ENCODE results near the gene PRUNE2.
"Not testable (repeated sequence)": the region's sequence is repeated elsewhere in the genome, so short reads cannot be mapped to it uniquely, and the experiment has no call there.

The PRUNE2 gene

GRCh38 chr9:76684213-76684612, 221.7 kb downstream of the PRUNE2 start:
- no peaks in the 10 kb centered on the region for H3K36me3 ChIP-seq (ENCODE audit: insufficient read depth, low read length)
- H3K27ac ChIP-seq: no peak overlapping the region
- no peak overlapping the region for H3K9ac ChIP-seq (ENCODE audit: insufficient read length)
- H3K9me3 ChIP-seq (ENCODE audit: low read depth, low read length): no peaks in the 10 kb centered on the region
- TF ChIP-seq EZH2 (IDR thresholded peaks at IDR 0.05) (no peak), FOXP2 (optimal IDR thresholded peaks at IDR 0.05; ENCODE audit: control extremely low read depth, extremely low read length, insufficient read depth) (no peak), POLR2AphosphoS5 (IDR thresholded peaks at IDR 0.05; ENCODE audit: borderline replicate concordance, low read depth, low read length) (no peak)
- DNase-seq (ENCODE audit: low read depth, low spot score): no peak
- H3K4me3 ChIP-seq: no peak overlapping the region

GRCh38 chr9:76681556-76681955, 224.4 kb downstream of the PRUNE2 start:
- Histone ChIP-seq H3K27ac (no peak overlapping the region), H3K9ac (ENCODE audit: insufficient read length) (no peak overlapping the region), H3K9me3 (ENCODE audit: low read depth, low read length) (no peaks in the 10 kb centered on the region), H3K4me3 (no peak overlapping the region), H3K36me3 (ENCODE audit: insufficient read depth, low read length) (no peaks in the 10 kb centered on the region)
- no peak for TF ChIP-seq EZH2 (IDR thresholded peaks at IDR 0.05)
- TF ChIP-seq FOXP2 (optimal IDR thresholded peaks at IDR 0.05; ENCODE audit: control extremely low read depth, extremely low read length, insufficient read depth): no peak
- no peak for TF ChIP-seq POLR2AphosphoS5 (IDR thresholded peaks at IDR 0.05; ENCODE audit: borderline replicate concordance, low read depth, low read length)
- no peak for DNase-seq (ENCODE audit: low read depth, low spot score)

- Histone ChIP-seq H3K9ac (ENCODE audit: insufficient read length) (no peak overlapping the region), H3K27ac (no peak overlapping the region), H3K9me3 (ENCODE audit: low read depth, low read length) (no peaks in the 10 kb centered on the region), H3K4me3 (no peak overlapping the region), H3K36me3 (ENCODE audit: insufficient read depth, low read length) (no peaks in the 10 kb centered on the region)
- no peak for TF ChIP-seq FOXP2 (optimal IDR thresholded peaks at IDR 0.05; ENCODE audit: control extremely low read depth, extremely low read length, insufficient read depth)
- TF ChIP-seq EZH2 (IDR thresholded peaks at IDR 0.05): no peak
- TF ChIP-seq POLR2AphosphoS5 (IDR thresholded peaks at IDR 0.05; ENCODE audit: borderline replicate concordance, low read depth, low read length): no peak
- DNase-seq (ENCODE audit: low read depth, low spot score): no peak
These were observed 225.0 kb downstream of the PRUNE2 start for GRCh38 chr9:76680716-76681425.

- no peak overlapping the region for H3K27ac ChIP-seq
These were observed 228.3 kb downstream of the PRUNE2 start for GRCh38 chr9:76677481-76678055.

GRCh38 chr9:76676857-76677256, 229.1 kb downstream of the PRUNE2 start:
- no peak overlapping the region for H3K4me3 ChIP-seq
- no peak overlapping the region for H3K9ac ChIP-seq (ENCODE audit: insufficient read length)
- H3K9me3 ChIP-seq (ENCODE audit: low read depth, low read length): no peaks in the 10 kb centered on the region
- no peak for TF ChIP-seq FOXP2 (optimal IDR thresholded peaks at IDR 0.05; ENCODE audit: control extremely low read depth, extremely low read length, insufficient read depth)
- no peak for TF ChIP-seq EZH2 (IDR thresholded peaks at IDR 0.05)
- TF ChIP-seq POLR2AphosphoS5 (IDR thresholded peaks at IDR 0.05; ENCODE audit: borderline replicate concordance, low read depth, low read length): no peak
- DNase-seq (ENCODE audit: low read depth, low spot score): no peak
- no peaks in the 10 kb centered on the region for H3K36me3 ChIP-seq (ENCODE audit: insufficient read depth, low read length)
- no peak overlapping the region for H3K27ac ChIP-seq

More at GRCh38 chr9:76677481-76678055, 228.3 kb downstream of the PRUNE2 start:
- Histone ChIP-seq H3K36me3 (ENCODE audit: insufficient read depth, low read length) (no peaks in the 10 kb centered on the region), H3K9me3 (ENCODE audit: low read depth, low read length) (no peaks in the 10 kb centered on the region), H3K4me3 (no peak overlapping the region), H3K9ac (ENCODE audit: insufficient read length) (no peak overlapping the region)
- DNase-seq (ENCODE audit: low read depth, low spot score): no peak
- TF ChIP-seq FOXP2 (optimal IDR thresholded peaks at IDR 0.05; ENCODE audit: control extremely low read depth, extremely low read length, insufficient read depth) (no peak), EZH2 (IDR thresholded peaks at IDR 0.05) (no peak), POLR2AphosphoS5 (IDR thresholded peaks at IDR 0.05; ENCODE audit: borderline replicate concordance, low read depth, low read length) (no peak)

- DNase-seq (ENCODE audit: low read depth, low spot score): no peak
- no peak overlapping the region for H3K27ac ChIP-seq
- H3K9ac ChIP-seq (ENCODE audit: insufficient read length): no peak overlapping the region
- TF ChIP-seq FOXP2 (optimal IDR thresholded peaks at IDR 0.05; ENCODE audit: control extremely low read depth, extremely low read length, insufficient read depth) (no peak), POLR2AphosphoS5 (IDR thresholded peaks at IDR 0.05; ENCODE audit: borderline replicate concordance, low read depth, low read length) (no peak), EZH2 (IDR thresholded peaks at IDR 0.05) (no peak)
- no peaks in the 10 kb centered on the region for H3K36me3 ChIP-seq (ENCODE audit: insufficient read depth, low read length)
- H3K9me3 ChIP-seq (ENCODE audit: low read depth, low read length): no peaks in the 10 kb centered on the region
- no peak overlapping the region for H3K4me3 ChIP-seq
These were observed 238.4 kb downstream of the PRUNE2 start for GRCh38 chr9:76667521-76667957.

- DNase-seq (ENCODE audit: low read depth, low spot score); H3K36me3 ChIP-seq (ENCODE audit: insufficient read depth, low read length); H3K9me3 ChIP-seq (ENCODE audit: low read depth, low read length); H3K27ac ChIP-seq; H3K9ac ChIP-seq (ENCODE audit: insufficient read length); H3K4me3 ChIP-seq: not testable (repeated sequence)
These were observed 239.9 kb downstream of the PRUNE2 start for GRCh38 chr9:76665966-76666365.

- Histone ChIP-seq H3K9me3 (ENCODE audit: low read depth, low read length) (no peaks in the 10 kb centered on the region), H3K9ac (ENCODE audit: insufficient read length) (no peak overlapping the region), H3K27ac (no peak overlapping the region), H3K4me3 (no peak overlapping the region), H3K36me3 (ENCODE audit: insufficient read depth, low read length) (no peaks in the 10 kb centered on the region)
- DNase-seq (ENCODE audit: low read depth, low spot score): no peak
- TF ChIP-seq FOXP2 (optimal IDR thresholded peaks at IDR 0.05; ENCODE audit: control extremely low read depth, extremely low read length, insufficient read depth): no peak
- no peak for TF ChIP-seq EZH2 (IDR thresholded peaks at IDR 0.05)
- no peak for TF ChIP-seq POLR2AphosphoS5 (IDR thresholded peaks at IDR 0.05; ENCODE audit: borderline replicate concordance, low read depth, low read length)
These were observed 240.5 kb downstream of the PRUNE2 start for GRCh38 chr9:76665458-76665857.

- no peak overlapping the region for H3K9ac ChIP-seq (ENCODE audit: insufficient read length)
- no peak overlapping the region for H3K27ac ChIP-seq
- H3K36me3 ChIP-seq (ENCODE audit: insufficient read depth, low read length): no peaks in the 10 kb centered on the region
- TF ChIP-seq EZH2 (IDR thresholded peaks at IDR 0.05) (no peak), POLR2AphosphoS5 (IDR thresholded peaks at IDR 0.05; ENCODE audit: borderline replicate concordance, low read depth, low read length) (no peak), FOXP2 (optimal IDR thresholded peaks at IDR 0.05; ENCODE audit: control extremely low read depth, extremely low read length, insufficient read depth) (no peak)
- no peak for DNase-seq (ENCODE audit: low read depth, low spot score)
- H3K9me3 ChIP-seq (ENCODE audit: low read depth, low read length): no peaks in the 10 kb centered on the region
- no peak overlapping the region for H3K4me3 ChIP-seq
These were observed 241.8 kb downstream of the PRUNE2 start for GRCh38 chr9:76664120-76664519.
